GM18873 (cell line): ENCODE results near the gene SAFB.

Experiments
- ATAC-seq: cut with Tn5 transposase; IDR thresholded peaks from one replicate; pipeline ENCODE4 v1.9.1; 2021; ENCODE audit warnings: mild to moderate bottlenecking, moderate library complexity, moderate number of reproducible peaks; ENCODE audit not compliant: unreplicated experiment, low FRiP score

SAFB gene

DNA sequence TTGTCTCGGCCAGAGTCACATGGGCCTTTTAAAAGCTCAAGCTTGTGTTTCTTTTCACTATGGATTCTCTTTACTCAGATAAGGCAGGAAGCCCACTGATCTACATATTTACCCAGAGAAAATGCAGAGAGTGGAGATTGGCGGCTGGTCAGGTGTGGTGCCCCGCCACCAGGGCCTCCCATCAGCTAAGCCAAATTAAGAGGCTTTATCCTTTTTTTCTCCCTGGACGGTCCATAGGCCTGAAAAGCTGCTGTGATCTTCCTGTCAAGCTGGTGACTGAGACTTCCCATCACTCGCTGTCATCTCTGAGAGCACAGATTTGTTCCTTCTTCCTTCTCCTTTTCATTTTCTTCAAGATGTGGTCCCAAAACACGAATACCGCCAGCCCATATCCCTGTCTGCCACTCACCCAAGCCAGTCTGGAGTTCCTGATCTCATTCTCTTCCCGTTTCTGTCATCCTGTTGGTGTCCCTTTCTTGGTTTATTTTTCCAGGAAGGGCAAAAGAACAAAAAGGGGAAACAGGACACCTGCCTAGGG lies 1.9 kb downstream of the SAFB start:
- ATAC-seq = no peak

DNA sequence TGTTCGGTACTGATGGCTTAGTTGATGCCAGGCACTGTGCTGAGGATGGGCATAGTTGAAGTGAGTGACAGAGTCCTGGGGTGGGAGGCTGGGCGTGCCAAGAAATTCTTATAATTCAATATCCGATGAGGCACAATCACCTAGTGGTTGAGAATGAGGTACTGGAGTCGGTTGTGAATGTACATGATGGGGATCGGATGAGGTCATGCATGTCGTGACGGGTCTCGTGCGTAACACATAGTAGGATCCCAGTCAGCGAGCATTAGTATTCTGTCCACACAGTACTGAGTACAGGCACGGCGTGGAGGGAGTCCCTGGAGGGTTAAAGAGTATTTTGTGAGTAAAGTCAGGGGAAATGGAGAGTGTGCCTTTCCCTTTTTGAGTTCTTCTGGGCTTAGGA lies 2.8 kb downstream of the SAFB start:
- ATAC-seq = no peak

DNA sequence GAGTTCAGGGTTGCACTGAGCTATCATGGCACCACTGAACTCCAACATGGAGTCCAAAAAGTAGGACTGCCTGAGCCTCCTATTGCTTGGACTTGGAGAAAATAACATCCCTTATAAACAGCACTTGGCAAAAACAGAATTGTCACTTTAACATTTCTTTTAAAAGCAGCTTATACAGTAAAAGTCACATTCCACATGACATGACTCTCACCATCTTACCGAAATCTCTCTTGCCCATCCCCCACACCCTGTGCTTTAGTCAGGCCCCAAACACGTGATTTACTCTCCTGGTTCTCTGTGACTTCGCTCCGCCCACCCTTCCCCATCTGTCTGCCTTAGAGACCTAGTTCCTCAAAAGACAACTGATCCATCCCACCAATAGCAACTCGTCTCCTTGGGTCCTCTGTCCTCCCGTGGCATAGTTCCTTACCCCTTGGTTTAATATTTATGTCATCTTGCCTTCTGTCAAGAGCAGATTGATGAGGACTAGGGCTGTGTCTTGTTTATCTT lies 4.6 kb downstream of the SAFB start:
- ATAC-seq = no peak

DNA sequence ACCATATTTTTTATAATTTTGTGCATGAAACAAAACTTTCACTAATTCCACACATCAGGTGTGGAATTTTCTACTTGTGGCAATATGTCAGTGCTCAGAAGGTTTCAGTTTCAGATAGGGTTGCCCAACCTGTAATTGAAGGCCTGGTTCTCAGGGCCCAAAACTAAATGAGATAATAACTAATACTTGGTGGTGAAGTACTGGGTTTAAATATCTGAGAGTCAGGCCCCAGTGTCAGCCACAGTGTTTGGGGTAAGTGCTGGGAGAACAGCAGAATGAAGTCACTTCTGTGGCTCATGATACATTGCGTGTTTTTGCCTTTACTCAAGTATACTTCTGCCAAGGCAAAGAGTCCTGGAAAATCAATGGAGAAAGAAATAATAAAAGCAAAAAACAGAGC lies 5.6 kb downstream of the SAFB start:
- no peak for ATAC-seq

DNA sequence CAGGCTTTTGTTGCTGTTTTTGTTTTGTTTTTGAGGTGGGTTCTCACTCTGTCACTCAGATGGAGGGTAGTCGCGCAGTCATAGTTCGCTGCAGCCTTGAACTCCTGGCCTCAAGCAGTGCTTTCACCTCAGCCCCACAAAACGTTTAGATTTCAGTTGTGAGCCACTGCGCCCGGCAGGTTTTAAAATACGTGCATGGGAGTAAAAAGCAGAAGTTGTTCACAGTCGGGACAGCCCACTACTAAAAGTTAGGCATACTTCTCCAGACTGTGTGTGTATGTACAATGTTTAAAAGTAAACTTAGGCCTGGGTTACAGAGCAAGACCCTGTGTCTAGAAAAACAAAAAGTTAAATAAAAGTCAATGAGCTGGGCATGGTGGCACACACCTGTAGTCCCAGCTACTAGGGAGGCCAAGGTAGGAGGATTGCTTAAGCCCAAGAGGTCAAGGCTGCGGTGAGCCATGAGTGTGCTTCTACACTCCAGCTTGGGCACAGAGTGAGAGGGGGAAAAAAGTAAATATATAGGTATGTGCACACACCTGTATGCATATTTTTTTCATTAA lies 6.1 kb downstream of the SAFB start:
- ATAC-seq = no peak

DNA sequence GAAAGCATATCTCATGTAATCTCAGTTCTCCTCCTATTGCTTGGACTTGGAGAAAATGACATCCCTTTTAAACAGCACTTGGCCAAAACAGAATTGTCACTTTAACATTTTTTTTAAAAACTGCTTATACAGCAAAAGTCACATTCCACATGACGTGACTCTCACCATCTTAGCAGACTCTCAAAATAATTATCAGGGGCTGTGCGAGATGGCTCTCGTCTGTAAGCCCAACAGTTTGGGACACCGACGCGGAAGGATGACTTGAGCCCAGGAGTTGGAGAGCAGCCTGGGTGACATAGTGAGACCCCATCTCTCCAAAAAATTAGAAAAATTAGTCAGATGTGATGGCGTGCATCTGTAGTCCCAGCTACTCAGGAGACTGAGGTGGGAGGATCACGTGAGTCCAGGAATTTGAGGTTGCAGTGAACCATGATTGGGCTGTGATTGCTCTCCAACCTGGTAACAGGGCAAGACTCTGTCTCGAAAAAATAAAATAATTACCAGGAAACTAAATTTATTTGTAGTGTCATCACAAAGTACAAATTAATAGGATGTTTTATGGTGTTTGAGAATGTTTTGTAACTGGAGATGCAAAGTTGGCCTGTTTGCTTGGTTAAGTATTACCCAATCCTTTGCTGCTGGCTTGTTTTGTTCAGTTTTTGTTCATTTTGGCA lies 8.8 kb downstream of the SAFB start:
- ATAC-seq = no peak

DNA sequence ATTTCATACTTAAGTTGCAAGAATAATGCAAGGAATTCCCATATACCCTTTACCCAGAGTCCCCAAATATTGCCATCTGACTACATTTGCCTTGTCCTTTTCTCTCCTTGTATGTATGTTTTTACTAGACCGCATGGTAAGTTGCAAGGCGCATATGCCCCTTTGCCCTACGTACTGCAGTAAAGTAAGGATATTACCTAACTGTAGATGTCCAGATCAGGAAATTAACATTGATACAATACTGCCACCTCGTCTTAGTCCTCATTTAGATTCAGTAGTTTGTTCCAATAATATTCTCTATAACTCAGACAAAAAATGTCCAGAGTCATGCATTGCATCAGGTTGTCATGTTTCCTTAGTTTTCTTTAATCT lies 9.3 kb downstream of the SAFB start:
- no peak for ATAC-seq

DNA sequence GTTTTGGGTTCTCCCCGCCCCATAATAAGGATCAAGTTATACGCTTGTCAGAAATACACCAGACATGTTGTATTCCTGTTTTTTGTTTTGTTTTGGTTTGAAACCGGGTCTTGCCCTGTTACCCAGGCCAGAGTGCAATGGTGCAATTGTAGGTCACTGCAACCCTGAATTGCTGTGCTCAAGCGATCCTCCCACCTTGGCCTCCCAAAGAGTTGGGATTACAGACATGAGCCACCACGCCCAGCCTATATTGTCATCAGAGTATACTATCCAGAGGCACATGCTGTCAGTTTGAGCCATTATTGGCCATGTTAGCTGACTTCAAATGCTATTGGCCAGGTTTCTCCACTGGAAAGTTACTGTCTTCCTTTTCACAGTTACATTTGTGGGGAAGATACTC lies 9.8 kb downstream of the SAFB start:
- ATAC-seq = no peak

DNA sequence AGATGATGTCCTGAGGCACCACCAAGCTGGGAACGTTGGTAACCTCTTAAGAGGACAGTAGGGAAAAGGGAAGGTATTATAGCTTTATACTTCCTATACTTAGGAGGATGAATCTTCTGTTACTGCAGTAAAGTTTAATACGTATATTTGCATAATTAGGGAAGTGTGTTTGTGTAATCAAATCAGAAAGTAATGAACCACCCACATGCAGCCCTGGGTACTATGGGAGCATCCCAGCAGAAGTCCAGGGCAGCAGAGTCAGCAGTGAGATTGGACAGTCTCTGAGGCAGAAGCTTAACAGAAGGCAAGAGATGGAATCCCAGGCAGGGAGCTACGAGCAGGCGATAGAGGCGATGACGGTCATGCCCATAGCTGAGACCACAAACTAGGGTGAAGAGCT lies 12.5 kb downstream of the SAFB start:
- ATAC-seq = no peak

DNA sequence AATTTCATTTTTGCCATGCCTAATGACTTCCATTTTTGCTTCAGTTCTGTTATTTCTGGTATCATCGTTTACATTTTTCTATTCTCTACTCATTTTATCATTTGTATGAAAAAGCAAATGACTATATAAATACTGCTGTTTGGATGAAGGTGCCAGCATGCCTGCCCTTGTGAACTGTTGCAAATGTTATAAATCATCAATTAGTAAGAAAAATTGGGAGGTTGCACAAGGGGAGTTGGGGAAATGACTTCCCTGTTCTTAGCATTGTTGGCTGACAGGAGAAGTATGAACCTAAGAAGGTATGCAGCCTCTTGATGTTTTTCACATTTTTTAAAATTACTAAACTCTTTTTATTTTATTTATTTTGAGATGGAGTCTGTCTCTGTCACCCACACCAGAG lies 15.1 kb downstream of the SAFB start:
- no peak for ATAC-seq

DNA sequence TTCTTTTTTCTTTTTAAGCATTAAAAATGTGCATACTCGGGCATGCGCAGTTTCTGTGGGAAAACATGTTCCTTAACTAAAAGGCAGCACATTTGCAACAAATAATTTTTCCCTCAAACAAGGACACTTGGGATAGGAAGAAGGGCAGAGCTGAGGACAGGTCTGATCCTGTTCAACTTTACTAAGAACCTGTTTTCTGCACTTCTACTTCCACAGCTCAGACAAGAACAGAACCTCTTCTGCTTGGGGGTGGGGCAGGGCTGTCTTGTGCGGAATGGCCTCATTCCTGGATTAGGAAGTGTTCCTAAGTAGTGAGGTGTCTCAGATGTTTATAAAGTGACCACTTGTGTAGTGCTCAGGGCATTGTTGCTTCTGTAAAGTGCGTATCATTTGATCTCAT lies 18.3 kb downstream of the SAFB start:
- ATAC-seq = no peak

DNA sequence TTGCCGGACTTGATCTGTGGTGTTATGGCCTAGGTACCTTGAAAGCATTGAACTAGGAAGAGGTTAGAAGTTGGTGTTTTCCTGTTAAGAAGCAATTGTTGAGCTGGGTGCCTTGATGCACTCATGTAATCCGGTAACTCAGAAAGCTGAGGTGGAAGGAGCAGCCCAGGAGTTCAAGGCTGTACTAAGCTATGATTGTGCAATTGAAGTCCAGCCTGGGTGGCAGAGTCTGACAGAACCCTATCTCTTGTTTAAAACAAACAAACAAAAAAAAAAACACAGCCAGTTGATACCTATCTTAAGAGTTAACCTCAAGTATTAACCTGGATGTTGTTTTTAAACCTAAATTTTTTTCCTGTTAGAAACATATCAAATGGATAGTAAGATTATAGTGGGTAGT lies 19.3 kb downstream of the SAFB start:
- no peak for ATAC-seq

DNA sequence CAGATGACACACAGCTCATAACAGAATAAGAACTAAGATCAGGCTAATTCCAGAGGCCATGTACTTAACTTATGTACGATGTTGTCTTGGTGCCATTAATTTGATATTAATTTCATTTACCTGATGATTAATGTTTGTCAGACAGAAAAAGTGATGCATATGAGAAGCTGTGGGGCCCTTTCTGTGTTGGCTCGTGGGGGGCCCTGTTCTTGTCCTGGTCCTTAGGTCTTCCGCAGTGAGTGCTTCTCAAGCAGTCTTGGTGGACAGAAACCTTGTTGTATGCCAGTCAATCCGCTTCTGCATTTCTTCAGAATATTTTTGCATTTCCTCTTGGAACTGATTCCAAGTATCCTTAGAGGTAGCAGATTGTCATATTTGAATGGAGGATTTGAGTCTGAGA lies 20.2 kb downstream of the SAFB start:
- no peak for ATAC-seq

DNA sequence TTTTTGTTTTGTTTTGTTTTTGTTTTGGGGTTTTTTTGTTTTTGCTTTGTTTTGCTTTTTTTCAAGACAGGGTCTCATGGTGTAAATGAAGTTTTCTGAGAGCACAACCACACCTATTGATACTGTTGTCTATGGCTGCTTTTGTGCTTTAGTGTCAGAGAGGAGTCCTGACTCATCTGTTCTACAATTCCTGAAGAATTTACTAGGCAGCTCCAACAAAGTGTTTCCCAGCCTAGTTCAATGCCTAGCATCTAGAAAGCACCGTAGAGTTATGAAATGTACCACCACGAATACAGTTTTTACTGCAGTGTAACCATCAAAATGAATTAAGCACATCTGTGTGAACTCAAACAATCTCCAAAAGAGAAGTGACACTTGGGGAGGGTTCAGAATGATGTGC lies 21.2 kb downstream of the SAFB start:
- ATAC-seq = no peak

DNA sequence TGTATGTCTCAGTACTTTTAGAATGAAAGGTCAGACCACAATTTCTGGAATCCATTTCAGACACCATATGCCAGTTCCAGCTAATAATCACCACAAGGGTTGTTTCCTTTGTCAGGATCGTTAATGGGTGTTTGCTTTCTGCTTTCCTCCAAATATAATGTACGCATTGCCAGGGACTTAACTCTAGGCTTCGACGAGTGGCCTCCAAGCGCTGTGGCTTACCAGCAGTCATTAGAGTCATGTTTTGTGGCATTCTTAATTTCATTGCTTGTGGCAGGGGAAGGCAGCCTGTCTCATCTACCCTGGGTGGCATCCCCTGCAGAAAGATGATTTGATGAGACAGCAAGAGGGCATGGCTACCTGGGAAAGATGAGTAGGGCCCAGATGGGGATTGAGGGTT lies 22.5 kb downstream of the SAFB start:
- ATAC-seq = no peak

DNA sequence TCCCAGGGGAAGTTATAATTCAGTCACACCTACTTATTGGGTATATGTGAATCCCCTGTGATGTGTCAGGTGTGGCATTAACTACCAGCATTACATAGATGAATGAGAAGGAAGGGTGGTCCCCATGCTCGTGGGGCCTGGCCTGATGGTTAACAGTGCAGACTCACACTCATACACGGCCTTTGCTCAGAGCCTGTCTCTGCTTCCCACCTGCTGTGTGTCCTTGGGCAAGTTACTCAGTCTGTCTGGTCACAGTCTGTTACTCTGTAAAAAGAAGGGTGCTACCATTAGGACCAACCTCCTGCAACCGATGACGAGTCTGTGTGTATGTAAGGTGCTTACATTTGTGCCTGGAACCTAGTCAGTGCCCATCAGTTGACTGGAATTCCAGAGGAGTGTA lies 23.8 kb downstream of the SAFB start:
- ATAC-seq = no peak

DNA sequence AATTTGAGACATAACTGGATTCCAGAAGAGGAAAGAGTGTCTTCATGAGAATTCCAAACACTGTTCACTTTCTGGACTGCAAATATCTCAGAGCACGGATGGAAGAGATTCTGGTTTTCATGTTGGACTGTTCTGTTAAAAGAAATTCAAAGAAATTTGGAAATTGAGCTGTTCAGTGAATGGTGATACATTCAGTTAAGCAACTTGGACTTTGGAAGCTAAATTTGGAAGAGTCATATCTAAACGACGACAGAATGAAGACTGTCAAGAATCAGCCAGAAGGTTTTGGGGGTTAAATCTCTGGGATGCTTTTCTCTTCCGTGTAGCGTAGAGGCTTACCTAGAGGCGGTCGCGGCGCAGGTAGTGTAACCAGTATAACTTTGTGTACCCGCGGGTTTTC lies 25.6 kb downstream of the SAFB start:
- ATAC-seq = no peak

DNA sequence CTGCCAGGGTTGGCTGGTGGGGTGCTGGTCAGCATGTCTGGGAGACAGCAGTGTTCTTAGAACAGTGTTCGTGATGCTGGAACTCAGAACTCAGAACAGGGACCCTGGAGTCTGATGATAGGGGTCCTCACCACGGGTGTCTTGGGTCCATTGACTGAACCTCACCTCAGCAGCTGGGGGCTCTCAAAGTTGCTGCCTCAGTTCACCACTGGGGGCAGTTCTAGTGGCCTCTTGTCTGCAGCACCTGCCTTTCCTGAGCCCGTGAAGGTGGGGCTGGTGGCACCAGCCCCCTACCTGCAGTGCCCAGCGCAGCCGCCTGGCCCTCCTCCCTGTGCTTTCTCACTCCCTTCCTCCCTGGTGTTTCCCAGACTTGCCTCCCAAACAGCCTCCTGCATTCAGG lies 28.5 kb downstream of the SAFB start:
- ATAC-seq = no peak

DNA sequence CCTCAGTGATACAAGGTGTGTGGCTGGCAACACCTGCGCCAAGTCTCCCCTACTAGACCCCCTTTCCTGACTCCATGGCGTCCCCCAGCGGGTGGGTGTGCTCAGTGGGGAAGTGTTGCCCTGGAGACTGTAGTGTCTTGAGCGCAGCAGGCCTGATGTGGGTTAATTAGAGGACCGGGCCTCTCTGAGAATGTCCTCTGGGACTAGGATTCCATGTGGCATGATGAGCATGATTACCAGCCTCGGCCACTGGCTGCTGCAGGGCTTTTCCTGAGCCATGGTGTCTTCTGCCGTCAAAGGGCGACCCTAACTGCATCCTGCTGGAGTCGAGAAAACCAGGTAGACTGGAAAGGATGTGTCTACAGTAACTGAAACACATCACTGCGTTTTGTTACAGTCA lies 29.4 kb downstream of the SAFB start:
- ATAC-seq = no peak

DNA sequence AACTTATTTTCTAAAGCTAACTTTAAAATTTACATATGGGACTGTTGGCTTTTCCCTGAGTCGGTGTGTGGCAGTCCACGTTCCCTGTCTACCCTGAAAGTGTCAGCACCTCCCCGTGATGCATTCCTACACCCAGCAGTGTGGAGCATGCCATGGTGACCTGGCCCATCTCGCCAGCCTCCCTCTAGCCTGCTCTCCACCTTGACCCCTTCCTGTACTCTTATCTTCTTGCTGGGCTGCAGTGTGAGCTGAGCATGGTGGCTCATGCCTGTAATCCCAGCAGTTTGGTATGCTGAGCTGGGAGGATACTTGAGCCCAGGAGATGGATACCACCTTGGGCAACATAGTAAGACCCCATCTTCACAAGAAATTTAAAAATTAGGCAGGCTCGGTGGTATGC lies 32.0 kb downstream of the SAFB start:
- ATAC-seq = no peak

DNA sequence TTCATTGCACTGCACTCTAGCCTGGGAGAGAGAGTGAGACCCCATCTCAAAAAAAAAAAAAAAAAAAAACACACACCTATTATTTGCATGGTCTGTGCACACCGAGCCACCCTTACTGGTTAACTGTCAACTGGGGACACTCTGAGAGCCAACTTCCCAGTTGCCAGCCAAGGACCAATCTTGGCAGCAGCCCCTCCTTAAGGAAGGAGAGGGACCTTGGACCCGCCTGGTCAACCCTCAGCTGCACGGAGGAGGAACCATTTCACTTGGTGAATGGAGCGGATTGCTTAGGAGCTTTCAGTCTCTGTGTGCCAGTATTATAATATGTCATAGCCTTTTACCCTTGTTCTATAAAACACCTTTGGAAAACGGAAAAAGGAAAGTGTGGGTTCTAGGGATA lies 32.5 kb downstream of the SAFB start:
- no peak for ATAC-seq

DNA sequence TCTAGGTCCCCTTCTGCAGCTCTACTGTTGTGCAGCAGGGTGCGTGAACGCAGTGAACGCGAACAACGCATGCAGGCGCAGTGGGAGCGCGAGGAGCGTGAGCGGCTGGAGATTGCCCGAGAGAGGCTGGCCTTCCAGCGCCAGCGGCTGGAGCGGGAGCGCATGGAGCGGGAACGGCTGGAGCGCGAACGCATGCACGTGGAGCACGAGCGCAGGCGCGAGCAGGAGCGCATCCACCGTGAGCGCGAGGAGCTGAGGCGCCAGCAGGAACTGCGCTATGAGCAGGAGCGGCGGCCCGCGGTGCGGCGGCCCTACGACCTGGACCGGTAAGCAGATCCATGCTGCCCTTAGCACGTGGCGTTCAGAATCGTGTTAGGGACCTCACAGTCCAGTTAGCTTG lies 38.6 kb downstream of the SAFB start:
- no peak for ATAC-seq
